HCT116 (cell line): ENCODE measurements around the gene ZSWIM5. TPM values are rescaled to one million over a fixed set of nuclear protein-coding genes. Genes with fewer than 3 reads are reported as not detected.
A peak's percentile ranks its signal among the peaks of the same experiment; 100 is the strongest.

Experiments used
- ATAC-seq: fragments of 200-7000 bp; cut with Tn5 transposase; 2 replicates; pipeline ENCODE4 v1.9.1; 2020; ENCODE audit warnings: mild to moderate bottlenecking, moderate library complexity
- BruUV-seq: library from RNA; stranded (reverse); fragments of 400-500 nt; replicated peaks from 2 replicates; lab custom pipeline; 2021; lab: Mats Ljungman, UMichigan
- CTCF ChIA-PET: fragments of 300-600 bp; sonication (Branson Sonifier 250); formaldehyde crosslinking; loops from one replicate; lab custom pipeline; 2021; ENCODE audit warnings: antibody characterized with exemption; lab: Charles Lee
- POLR2A ChIA-PET: fragments of 300-600, 350-600 bp; sonication (Branson Sonifier 250); formaldehyde crosslinking; loops from one replicate; lab custom pipeline; 2021; ENCODE audit warnings: antibody characterized with exemption; lab: Charles Lee
- RAD21 ChIA-PET, 2 experiments: fragments of 300-600 bp; sonication (Branson Sonifier 250); formaldehyde crosslinking; loops; one replicate each; lab custom pipeline; 2023; ENCODE audit warnings: low total read pairs in 2 of 2; ENCODE audit not compliant: uncharacterized antibody in 2 of 2, unreplicated experiment in 2 of 2, low non-redundant PET in 1 of 2; lab: Charles Lee
- DNase-seq: peaks from one replicate; pipeline ENCODE4 v3.0.0-alpha.2; 2010; ENCODE audit warnings: low read depth, low spot score
- H2AFZ ChIP-seq: fragments of 200-600 bp; shearing (Covaris generic), sonication (generic); 2 replicates; pipeline ENCODE4 v1.6.1; 2017; ENCODE audit warnings: low read depth, mixed run types, mixed read lengths, antibody characterized with exemption, low read length; ENCODE audit not compliant: poor library complexity, severe bottlenecking
- H3K27ac ChIP-seq: 2 replicates; pipeline ENCODE4 v1.5.1; 2012; ENCODE audit warnings: low read depth, low read length
- H3K27me3 ChIP-seq: fragments of 200-600 bp; sonication (generic); 2 replicates; pipeline ENCODE4 v1.6.1; 2016; ENCODE audit warnings: mixed run types, low read length, mixed read lengths; ENCODE audit not compliant: insufficient read depth
- H3K36me3 ChIP-seq, 2 experiments: fragments of 200-500 bp in 1 of 2; fragments of 200-600 bp in 1 of 2; sonication (Bioruptor generic) in 1 of 2; sonication (generic) in 1 of 2; 2 replicates each; pipeline versions ENCODE4 v1.5.1 to v1.6.1; 2014 to 2016; ENCODE audit warnings: low read length in 2 of 2, inconsistent platforms in 1 of 2, mixed read lengths in 1 of 2, mixed run types in 1 of 2; ENCODE audit not compliant: insufficient read depth in 2 of 2, control insufficient read depth in 1 of 2
- H3K4me1 ChIP-seq, 2 experiments: fragments of 200-600 bp in 1 of 2; sonication (generic) in 1 of 2; 2 replicates each; pipeline versions ENCODE4 v1.5.1 to v1.6.1; 2012 to 2017; ENCODE audit warnings: low read length in 2 of 2, inconsistent platforms in 1 of 2, mild to moderate bottlenecking in 1 of 2, mixed read lengths in 1 of 2, mixed run types in 1 of 2, moderate library complexity in 1 of 2; ENCODE audit not compliant: insufficient read depth in 2 of 2, control insufficient read depth in 1 of 2
- H3K4me2 ChIP-seq: fragments of 200-600 bp; sonication (generic); 2 replicates; pipeline ENCODE4 v1.6.1; 2017; ENCODE audit warnings: mixed run types, low read length, mixed read lengths
- H3K4me3 ChIP-seq, 2 experiments: fragments of 200-600 bp in 1 of 2; sonication (generic) in 1 of 2; replicated peaks in 1 of 2; 2 replicates each; pipeline ENCODE4 v1.5.1; 2011 to 2016; ENCODE audit warnings: low read length in 2 of 2, control low read depth in 1 of 2, low read depth in 1 of 2, mild to moderate bottlenecking in 1 of 2, mixed read lengths in 1 of 2, mixed run types in 1 of 2
- H3K79me2 ChIP-seq: fragments of 200-600 bp; sonication (generic); 2 replicates; pipeline ENCODE4 v1.6.1; 2017; ENCODE audit warnings: mild to moderate bottlenecking, mixed run types, low read length, moderate library complexity, mixed read lengths; ENCODE audit not compliant: insufficient read depth
- H3K9ac ChIP-seq: fragments of 200-600 bp; sonication (generic); 2 replicates; pipeline ENCODE4 v1.6.1; 2016; ENCODE audit warnings: low read length, mixed read lengths
- H3K9me2 ChIP-seq: fragments of 200-600 bp; sonication (generic), shearing (Covaris generic); 2 replicates; pipeline ENCODE4 v1.6.1; 2017; ENCODE audit warnings: mixed run types, mild to moderate bottlenecking, moderate library complexity; ENCODE audit not compliant: insufficient read depth
- H3K9me3 ChIP-seq, 2 experiments: fragments of 200-500 bp in 1 of 2; fragments of 200-600 bp in 1 of 2; sonication (Bioruptor generic) in 1 of 2; sonication (generic) in 1 of 2; 2 replicates each; pipeline ENCODE4 v1.6.1; 2014 to 2017; ENCODE audit warnings: low read length in 2 of 2, mixed read lengths in 2 of 2, inconsistent platforms in 1 of 2, low read depth in 1 of 2, mild to moderate bottlenecking in 1 of 2, mixed run types in 1 of 2, moderate library complexity in 1 of 2; ENCODE audit not compliant: control insufficient read depth in 1 of 2, insufficient read depth in 1 of 2
- H4K20me1 ChIP-seq: fragments of 200-600 bp; sonication (generic), shearing (Covaris generic); 2 replicates; pipeline ENCODE4 v1.6.1; 2017; ENCODE audit warnings: mixed run types, mild to moderate bottlenecking, moderate library complexity; ENCODE audit not compliant: insufficient read depth
- CEBPB ChIP-seq: IDR thresholded peaks from 2 replicates; pipeline ENCODE4 v1.6.1; 2012; ENCODE audit warnings: low read depth
- EGR1 ChIP-seq: IDR thresholded peaks from 2 replicates; pipeline ENCODE4 v1.6.1; 2012; ENCODE audit warnings: low read depth
- ELF1 ChIP-seq: IDR thresholded peaks from 2 replicates; pipeline ENCODE4 v1.6.1; 2012; ENCODE audit warnings: low read depth, borderline replicate concordance
- EZH2 ChIP-seq: fragments of 200-600 bp; sonication (generic); IDR thresholded peaks from 2 replicates; pipeline ENCODE4 v1.6.1; 2017; ENCODE audit warnings: antibody characterized with exemption, mixed run types
- EZH2phosphoT487 ChIP-seq: fragments of 200-600 bp; IDR thresholded peaks from 2 replicates; pipeline ENCODE4 v1.6.1; 2018; ENCODE audit warnings: antibody characterized with exemption, borderline replicate concordance
- FOSL1 ChIP-seq: IDR thresholded peaks from 2 replicates; pipeline ENCODE4 v1.6.1; 2012; ENCODE audit warnings: low read depth
- JUND ChIP-seq: IDR thresholded peaks from 2 replicates; pipeline ENCODE4 v1.6.1; 2012
- MAX ChIP-seq: IDR thresholded peaks from 2 replicates; pipeline ENCODE4 v1.6.1; 2012
- POLR2A ChIP-seq: IDR thresholded peaks from 2 replicates; pipeline ENCODE4 v1.7.0; 2011; ENCODE audit warnings: borderline replicate concordance; ENCODE audit not compliant: insufficient read depth, insufficient read length; ENCODE audit errors: extremely low read depth
- POLR2AphosphoS5 ChIP-seq: IDR thresholded peaks from 2 replicates; pipeline ENCODE4 v1.6.1; 2011; ENCODE audit warnings: mild to moderate bottlenecking, low read depth, low read length, moderate library complexity
- RAD21 ChIP-seq: IDR thresholded peaks from 2 replicates; pipeline ENCODE4 v1.6.1; 2012; ENCODE audit warnings: low read depth, mild to moderate bottlenecking
- YY1 ChIP-seq: IDR thresholded peaks from 2 replicates; pipeline ENCODE4 v1.6.1; 2011; ENCODE audit warnings: low read length, low read depth, moderate library complexity, mild to moderate bottlenecking; ENCODE audit not compliant: insufficient replicate concordance; ENCODE audit errors: extremely low read depth
- ZBTB33 ChIP-seq: IDR thresholded peaks from 2 replicates; pipeline ENCODE4 v1.6.1; 2011; ENCODE audit warnings: mild to moderate bottlenecking, low read length, moderate library complexity; ENCODE audit not compliant: insufficient replicate concordance; ENCODE audit errors: extremely low read depth
- ZNF274 ChIP-seq: fragments of 200-500 bp; sonication (Bioruptor generic); IDR thresholded peaks from 2 replicates; pipeline ENCODE4 v1.6.1; 2014; ENCODE audit warnings: mild to moderate bottlenecking, low read depth, low read length, inconsistent platforms
- intact Hi-C: fragments of 100-400 bp; cut with micrococcal nuclease; formaldehyde crosslinking; loops from 2 replicates; pipeline ENCODE4 v1.10.0; 2022
- total RNA-seq: library from RNA; stranded (reverse); gene quantifications from one replicate; pipeline ENCODE4 v1.2.1, GENCODE V29; 2021; ENCODE audit not compliant: unreplicated experiment
- TF ChIP-seq, protein P1 (sequence below): IDR thresholded peaks from 2 replicates; pipeline ENCODE4 v1.6.1; 2012
- TF ChIP-seq, protein P2 (sequence below): IDR thresholded peaks from 2 replicates; pipeline ENCODE4 v1.6.1; 2012; ENCODE audit warnings: low read depth

Gene ZSWIM5
- total RNA-seq, 1 experiment from 2014 or later = 1.1 TPM

DNA sequence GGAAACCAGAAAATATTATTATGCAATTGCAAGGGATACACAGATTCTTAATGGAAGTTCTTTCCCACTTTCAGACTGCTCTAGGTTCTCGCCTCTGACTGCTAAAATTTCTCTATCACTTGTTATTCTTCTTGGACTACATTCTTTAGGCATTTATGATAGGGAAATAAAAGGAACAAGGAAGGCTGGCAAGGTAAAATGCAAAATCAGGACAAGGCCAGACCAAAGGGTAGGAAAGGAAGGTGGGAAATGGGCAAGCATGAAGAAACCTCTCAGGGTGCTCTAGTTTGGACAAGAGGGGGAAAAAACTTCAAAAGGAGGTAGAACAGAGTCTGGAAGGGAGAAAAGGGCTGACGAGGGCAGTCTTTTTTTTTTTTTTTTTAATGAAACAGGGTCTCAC, 168.2 kb downstream of the ZSWIM5 start:
- Histone ChIP-seq H3K9me3 (no peaks in the 10 kb centered on the region), H3K9ac (no peak overlapping the region), H4K20me1 (no peaks in the 10 kb centered on the region), H3K79me2 (no peaks in the 10 kb centered on the region), H3K9me2 (no peaks in the 10 kb centered on the region), H3K4me3 (no peak overlapping the region), H2AFZ (no peak overlapping the region), H3K4me2 (no peak overlapping the region), H3K27me3 (no peaks in the 10 kb centered on the region), H3K4me1 (peaks cover 0 to 5% of the 10 kb centered on the region in 2 experiments; a peak in 1 of 4 replicates), H3K36me3 (no peaks in the 10 kb centered on the region), H3K27ac (no peak overlapping the region)
- RAD21 ChIA-PET = no interaction called here
- intact Hi-C loops = no loop called here
- CTCF ChIA-PET = no interaction called here
- POLR2A ChIA-PET = no interaction called here
- no TSS peak for BruUV-seq
- TF ChIP-seq ELF1 (no peak), JUND (no peak), POLR2A (no peak), EZH2 (no peak)
- TF ChIP-seq, protein P1, sequence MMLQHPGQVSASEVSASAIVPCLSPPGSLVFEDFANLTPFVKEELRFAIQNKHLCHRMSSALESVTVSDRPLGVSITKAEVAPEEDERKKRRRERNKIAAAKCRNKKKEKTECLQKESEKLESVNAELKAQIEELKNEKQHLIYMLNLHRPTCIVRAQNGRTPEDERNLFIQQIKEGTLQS = no peak
- DNase-seq (no peak), ATAC-seq (no peak)

DNA sequence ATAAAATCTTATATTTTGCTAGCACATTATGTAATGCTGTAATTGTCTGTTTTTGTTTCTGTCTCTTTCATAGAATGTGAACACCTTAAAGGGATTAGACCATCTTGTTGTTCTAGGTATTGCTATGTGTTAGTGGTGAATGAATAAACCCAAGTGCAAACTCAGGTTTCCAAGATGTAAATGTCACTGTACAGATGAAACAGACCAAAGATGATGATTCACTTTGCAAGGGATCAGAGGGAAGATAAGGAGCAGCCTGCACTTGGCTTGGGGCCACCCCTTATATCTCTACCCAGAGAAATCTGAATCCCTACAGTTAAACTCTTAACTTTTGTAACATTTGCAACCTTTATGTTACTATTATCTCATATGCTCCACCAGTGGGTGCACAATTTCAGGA, 168.9 kb downstream of the ZSWIM5 start:
- ChIA-PET RAD21 (no interaction called here), CTCF (no interaction called here), POLR2A (no interaction called here)
- Histone ChIP-seq H3K9ac (no peak overlapping the region), H3K27me3 (no peaks in the 10 kb centered on the region), H3K79me2 (no peaks in the 10 kb centered on the region), H3K36me3 (no peaks in the 10 kb centered on the region), H2AFZ (no peak overlapping the region), H3K27ac (no peak overlapping the region), H3K4me3 (no peak overlapping the region), H3K4me1 (peaks cover 0 to 5% of the 10 kb centered on the region in 2 experiments; a peak in 1 of 4 replicates), H3K9me3 (no peaks in the 10 kb centered on the region), H3K4me2 (no peak overlapping the region), H3K9me2 (no peaks in the 10 kb centered on the region), H4K20me1 (no peaks in the 10 kb centered on the region)
- no TSS peak for BruUV-seq
- intact Hi-C loops = no loop called here
- ATAC-seq (peak; percentile 40; the same call in 1 of the 2 replicates), DNase-seq (no peak)
- TF ChIP-seq YY1 = no peak
- no peak for TF ChIP-seq FOSL1
- TF ChIP-seq, protein P2, sequence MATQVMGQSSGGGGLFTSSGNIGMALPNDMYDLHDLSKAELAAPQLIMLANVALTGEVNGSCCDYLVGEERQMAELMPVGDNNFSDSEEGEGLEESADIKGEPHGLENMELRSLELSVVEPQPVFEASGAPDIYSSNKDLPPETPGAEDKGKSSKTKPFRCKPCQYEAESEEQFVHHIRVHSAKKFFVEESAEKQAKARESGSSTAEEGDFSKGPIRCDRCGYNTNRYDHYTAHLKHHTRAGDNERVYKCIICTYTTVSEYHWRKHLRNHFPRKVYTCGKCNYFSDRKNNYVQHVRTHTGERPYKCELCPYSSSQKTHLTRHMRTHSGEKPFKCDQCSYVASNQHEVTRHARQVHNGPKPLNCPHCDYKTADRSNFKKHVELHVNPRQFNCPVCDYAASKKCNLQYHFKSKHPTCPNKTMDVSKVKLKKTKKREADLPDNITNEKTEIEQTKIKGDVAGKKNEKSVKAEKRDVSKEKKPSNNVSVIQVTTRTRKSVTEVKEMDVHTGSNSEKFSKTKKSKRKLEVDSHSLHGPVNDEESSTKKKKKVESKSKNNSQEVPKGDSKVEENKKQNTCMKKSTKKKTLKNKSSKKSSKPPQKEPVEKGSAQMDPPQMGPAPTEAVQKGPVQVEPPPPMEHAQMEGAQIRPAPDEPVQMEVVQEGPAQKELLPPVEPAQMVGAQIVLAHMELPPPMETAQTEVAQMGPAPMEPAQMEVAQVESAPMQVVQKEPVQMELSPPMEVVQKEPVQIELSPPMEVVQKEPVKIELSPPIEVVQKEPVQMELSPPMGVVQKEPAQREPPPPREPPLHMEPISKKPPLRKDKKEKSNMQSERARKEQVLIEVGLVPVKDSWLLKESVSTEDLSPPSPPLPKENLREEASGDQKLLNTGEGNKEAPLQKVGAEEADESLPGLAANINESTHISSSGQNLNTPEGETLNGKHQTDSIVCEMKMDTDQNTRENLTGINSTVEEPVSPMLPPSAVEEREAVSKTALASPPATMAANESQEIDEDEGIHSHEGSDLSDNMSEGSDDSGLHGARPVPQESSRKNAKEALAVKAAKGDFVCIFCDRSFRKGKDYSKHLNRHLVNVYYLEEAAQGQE = no peak
- TF ChIP-seq EGR1 = no peak
- no peak for TF ChIP-seq MAX
- no peak for TF ChIP-seq EZH2phosphoT487
- no peak for TF ChIP-seq JUND
- TF ChIP-seq, protein P1 = no peak
- no peak for TF ChIP-seq ZNF274
- TF ChIP-seq RAD21 = no peak
- no peak for TF ChIP-seq POLR2AphosphoS5
- no peak for TF ChIP-seq ELF1
- TF ChIP-seq ZBTB33 = no peak
- no peak for TF ChIP-seq CEBPB
